GDM1 (cell line): Measurements from ENCODE around the gene NBR1.
"Not testable (repeated sequence)": the region's sequence is repeated elsewhere in the genome, so short reads cannot be mapped to it uniquely, and the experiment has no call there.

Experiments used
- DNase-seq: peaks from one replicate; lab custom pipeline; 2025; lab: John Stamatoyannopoulos, UW

NBR1 gene

DNA sequence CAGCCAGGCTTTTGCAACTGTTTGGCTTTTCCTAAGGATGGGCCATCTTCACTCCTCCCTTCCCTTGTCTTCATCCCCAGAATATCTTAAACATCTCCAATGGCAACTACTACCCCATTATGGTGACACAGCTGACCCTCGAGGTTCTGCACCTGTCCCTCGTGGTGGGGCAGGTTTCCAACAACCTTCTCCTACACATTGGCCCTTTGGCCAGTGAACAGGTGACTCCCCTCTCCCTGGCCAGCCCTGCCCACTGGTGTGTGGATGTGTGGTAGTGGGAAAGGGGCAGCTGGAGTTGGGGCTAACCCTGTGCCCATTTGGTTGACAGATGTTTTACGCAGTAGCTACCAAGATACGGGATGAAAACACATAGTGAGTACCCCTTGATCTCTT lies 45.4 kb downstream of the NBR1 start:
- DNase-seq: no peak

DNA sequence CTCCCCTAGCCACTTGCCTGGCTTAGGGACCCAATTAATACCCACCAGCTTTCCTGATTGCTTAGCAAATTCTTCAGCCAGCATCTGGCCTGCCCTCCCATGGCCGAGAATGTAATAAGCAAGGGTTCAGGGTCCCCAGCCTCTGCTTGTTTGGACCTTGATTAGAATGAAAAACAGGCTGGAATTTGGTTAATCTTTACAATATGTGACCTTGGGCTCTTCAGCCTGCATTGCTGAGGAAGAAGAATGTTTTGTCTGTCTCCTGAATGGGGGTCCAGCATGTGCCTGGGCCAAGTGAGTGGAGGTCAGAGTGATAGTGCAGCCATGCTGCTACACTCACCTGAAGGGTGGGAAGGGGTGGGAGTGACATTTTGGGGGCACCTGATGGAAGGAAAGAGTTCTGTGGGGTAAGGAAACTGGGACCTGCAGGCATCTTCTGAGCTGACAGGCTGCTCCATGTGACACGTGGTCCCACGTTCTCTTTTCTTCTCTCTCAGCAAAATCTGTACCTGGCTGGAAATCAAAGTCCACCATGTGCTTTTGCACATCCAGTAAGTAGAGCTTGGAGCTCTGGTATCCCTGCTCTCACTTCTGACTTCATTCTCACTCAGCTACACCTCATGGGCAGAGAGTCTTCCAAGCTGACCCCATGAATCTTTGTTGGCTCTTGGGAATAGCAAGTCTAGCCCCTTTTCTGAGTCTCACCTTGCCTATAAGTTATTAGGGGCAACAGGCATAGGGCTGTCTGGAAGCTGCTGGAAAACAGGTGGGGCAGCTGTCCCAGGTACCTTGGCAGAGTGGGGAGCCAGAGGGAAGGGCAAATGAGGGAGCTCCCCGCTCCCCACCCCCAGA lies 46.0 kb downstream of the NBR1 start:
- DNase-seq: no peak

GRCh38 chr17:43217614-43218087 lies 46.6 kb downstream of the NBR1 start:
- no peak for DNase-seq

DNA sequence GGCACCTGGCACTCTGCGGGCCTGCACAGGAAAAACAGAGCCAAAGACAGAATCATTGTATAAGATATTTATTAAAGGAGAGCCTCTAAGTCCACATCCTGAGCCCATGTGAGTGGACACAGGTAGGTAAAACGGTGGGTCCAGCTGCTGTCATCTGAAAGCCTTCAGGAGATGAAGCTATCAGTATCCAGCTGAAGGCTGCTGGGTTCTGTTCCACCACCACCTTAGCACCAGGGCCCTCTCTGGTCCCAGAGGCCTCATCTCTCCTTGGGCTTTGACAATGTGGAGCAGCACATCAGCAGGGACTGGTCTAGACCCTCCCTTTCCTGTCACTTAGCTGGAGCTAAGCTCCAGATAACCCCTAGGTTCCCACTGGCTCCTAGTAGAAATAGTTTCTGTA lies 48.0 kb downstream of the NBR1 start:
- no peak for DNase-seq

GRCh38 chr17:43219746-43220380 lies 48.8 kb downstream of the NBR1 start:
- no peak for DNase-seq

DNA sequence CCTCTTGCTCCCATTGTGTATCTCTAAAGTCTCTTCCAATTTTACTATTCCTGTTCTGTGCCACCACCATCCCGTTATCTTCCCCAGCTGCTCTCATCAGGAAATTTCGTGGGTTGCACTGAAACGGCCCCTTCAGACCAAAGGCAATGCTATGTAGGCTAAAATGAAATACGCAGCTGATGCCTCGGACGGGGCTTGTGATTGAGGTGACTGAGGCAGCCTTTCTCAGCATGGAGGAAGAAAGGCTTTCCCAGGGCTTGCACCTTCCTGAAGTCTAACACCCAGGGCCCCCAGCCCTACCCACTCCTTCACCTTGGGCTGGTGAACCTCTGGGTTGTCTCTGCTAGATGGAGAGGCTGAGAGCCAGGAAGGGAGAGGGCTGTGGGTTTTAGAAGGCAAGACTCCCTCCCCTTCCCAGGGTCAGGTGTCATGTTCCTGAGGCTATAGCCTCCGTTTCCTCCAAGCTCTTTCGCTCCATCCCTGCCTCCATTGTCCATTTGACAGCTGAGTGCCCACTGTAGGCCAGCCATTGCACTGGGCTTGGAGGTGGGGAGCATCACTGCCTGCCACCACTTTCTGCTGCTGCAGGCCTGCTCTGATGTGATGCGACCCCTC lies 49.6 kb downstream of the NBR1 start:
- DNase-seq: no peak

DNA sequence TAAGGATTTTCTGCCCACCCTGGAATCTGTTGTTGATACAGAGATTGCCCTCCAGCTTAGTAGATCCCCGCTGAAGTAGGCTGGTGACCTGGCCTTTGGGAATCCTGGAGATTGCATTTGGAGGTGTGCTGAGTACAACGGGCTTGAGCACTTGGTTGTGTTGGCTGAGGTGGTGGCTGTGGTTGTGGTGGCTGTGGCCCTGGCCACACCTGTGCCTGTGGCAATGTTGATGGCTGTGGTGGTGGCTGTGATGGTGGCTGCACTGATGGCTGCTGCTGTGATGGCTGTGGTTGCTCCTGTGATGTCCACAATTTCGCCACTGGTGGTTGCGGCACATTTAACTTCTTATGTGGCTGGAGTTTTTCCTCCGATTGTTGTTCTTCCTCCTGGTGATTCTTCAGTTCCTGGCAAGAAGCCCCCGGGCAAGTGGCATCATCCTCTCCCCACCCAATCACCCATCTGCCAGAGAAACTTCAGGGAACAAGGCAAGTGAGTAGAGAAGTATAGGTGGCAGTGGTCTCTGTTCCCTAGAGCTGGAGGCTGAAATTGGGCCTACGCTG lies 53.2 kb downstream of the NBR1 start:
- DNase-seq: no peak

- DNase-seq: no peak
Observed at GRCh38 chr17:43226393-43226792, 55.4 kb downstream of the NBR1 start.

GRCh38 chr17:43228020-43228782 lies 57.2 kb downstream of the NBR1 start, which contains the start of gene CCDC200:
Gene CCDC200, minus strand, starts transcription at chr17:43228623. Its CDS starts 69 bp downstream, at chr17:43228554.
- not testable (repeated sequence) for DNase-seq

DNA sequence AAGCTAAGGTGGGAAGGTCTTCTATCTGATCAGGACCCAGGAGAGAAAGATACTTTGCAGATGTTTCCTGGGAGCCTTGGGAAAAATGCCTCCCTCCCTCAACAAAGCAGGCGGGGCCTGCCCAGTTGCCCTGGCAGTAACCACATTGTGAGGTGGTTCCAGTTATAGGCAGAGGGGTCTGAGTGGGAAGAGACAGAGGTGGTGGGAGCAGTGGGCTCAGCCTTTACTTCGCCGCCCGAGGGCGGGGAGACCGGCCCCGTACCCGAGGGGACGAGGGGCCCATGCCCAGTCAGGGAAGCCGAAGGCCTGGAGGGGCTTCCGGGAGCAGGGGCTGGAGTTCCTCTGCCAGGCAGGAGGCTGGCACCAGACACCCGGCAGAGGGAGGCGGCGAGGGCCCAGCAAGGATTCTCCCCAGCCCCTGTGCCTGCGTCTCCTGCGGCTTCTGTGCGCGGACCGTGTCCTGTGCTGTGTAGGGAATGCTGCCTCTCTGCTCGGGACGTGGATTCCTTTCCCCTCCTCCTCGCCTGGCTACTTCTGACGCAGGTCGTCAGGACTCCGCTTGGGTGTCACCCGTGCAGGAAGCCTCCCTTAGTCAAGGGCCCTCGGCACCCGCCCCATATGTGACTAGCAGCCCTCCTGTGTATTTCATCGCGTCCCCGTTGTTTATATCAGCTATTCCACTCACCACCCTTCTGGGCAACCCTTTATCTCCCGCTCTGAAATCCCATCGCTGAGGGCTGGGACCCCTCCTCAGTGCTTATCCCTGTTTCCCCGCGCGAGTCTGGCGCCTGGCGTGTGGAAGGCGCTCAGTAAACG lies 60.4 kb downstream of the NBR1 start:
- DNase-seq: not testable (repeated sequence)

DNA sequence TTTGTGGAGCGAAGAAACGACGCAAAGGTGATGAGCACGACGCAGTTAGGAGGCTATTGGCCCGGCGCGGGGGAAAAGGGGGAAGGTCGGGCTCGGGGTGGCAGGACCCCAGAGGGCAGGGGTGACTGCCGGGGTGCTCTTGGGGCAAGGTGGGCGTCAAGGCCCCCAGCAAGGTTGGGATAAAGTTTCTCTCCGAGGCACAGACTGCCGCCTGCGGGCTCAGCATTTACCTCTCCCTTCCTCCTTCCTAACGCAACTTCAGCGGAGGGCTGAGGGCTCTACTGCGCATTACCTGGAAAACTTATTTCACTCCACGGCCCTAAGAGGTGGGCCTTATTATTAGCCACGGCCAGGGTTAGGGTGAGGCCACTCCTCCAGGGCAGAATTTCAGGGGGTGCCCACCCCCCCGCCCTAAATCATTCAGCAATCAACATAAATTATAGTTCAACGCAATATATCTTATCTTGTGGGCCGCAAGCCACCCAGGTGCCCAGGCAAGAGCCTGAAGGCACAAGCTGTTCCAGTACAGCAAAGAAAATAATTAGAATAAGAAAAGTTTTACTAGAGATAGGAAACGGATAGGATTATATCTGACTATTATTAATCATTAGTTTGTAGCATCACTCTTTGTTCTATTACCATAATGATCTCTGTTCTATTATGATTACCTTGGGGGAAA lies 61.1 kb downstream of the NBR1 start:
- not testable (repeated sequence) for DNase-seq

DNA sequence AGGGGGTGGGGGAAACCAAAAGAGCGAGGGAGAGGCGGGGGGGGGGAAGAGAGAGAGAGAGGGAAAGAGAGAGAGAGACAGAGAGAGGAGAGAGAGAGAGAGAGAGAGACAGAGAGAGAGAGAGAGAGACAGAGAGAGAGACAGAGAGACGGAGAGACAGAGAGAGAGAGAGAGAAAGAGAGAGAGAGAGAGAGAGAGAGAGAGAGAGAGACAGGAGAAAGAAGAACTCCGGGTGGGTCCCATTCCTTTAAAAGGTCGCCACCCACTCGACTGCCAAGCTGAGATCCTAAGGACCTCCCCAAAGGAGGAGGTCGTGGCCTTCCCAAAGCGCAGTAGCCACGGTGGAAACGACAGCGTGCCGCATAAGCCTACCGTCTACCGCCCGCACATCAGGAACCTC lies 62.2 kb downstream of the NBR1 start:
- DNase-seq: not testable (repeated sequence)

- DNase-seq: not testable (repeated sequence)
Observed at GRCh38 chr17:43233877-43234276, 62.9 kb downstream of the NBR1 start, which contains the start of gene RNU2-1. Gene RNU2-1, minus strand, starts transcription at chr17:43233977.

GRCh38 chr17:43239597-43239996 lies 68.6 kb downstream of the NBR1 start:
- DNase-seq: not testable (repeated sequence)

- DNase-seq: not testable (repeated sequence)
Observed at GRCh38 chr17:43240596-43241352, 69.8 kb downstream of the NBR1 start.

DNA sequence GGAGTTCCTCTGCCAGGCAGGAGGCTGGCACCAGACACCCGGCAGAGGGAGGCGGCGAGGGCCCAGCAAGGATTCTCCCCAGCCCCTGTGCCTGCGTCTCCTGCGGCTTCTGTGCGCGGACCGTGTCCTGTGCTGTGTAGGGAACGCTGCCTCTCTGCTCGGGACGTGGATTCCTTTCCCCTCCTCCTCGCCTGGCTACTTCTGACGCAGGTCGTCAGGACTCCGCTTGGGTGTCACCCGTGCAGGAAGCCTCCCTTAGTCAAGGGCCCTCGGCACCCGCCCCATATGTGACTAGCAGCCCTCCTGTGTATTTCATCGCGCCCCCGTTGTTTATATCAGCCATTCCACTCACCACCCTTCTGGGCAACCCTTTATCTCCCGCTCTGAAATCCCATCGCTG lies 75.4 kb downstream of the NBR1 start:
- not testable (repeated sequence) for DNase-seq
